Measurements from ENCODE around the gene GALNT11.

DNA sequence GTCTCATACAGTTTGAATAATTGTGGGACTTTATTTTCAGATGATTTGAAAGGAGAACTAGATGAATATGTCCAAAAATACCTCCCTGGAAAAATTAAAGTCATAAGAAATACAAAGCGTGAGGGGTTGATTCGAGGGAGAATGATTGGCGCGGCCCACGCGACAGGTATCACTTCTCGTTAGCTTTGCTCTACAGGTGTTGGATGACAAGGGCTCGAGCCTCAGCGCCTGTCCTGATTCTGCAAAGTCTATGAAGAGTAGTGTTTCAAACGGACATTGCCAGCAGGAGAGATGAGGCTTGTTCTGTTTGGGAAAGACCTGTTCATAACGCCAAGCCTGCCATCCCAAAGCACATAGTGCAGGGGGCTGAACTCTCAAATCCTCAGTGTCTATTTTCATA is 79.7 kb downstream of the GALNT11 start:
- TF ChIP-seq, protein P1, sequence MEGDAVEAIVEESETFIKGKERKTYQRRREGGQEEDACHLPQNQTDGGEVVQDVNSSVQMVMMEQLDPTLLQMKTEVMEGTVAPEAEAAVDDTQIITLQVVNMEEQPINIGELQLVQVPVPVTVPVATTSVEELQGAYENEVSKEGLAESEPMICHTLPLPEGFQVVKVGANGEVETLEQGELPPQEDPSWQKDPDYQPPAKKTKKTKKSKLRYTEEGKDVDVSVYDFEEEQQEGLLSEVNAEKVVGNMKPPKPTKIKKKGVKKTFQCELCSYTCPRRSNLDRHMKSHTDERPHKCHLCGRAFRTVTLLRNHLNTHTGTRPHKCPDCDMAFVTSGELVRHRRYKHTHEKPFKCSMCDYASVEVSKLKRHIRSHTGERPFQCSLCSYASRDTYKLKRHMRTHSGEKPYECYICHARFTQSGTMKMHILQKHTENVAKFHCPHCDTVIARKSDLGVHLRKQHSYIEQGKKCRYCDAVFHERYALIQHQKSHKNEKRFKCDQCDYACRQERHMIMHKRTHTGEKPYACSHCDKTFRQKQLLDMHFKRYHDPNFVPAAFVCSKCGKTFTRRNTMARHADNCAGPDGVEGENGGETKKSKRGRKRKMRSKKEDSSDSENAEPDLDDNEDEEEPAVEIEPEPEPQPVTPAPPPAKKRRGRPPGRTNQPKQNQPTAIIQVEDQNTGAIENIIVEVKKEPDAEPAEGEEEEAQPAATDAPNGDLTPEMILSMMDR (IDR thresholded peaks at IDR 0.05; ENCODE audit: low read depth, low read length, missing input control) = no peak
- TF ChIP-seq NR2F2 (IDR thresholded peaks at IDR 0.05) (no peak), RAD21 (IDR thresholded peaks at IDR 0.05) (no peak), GABPA (IDR thresholded peaks at IDR 0.05 in 1 of 2, conservative IDR thresholded peaks at IDR 0.05 in 1 of 2) (no peak), SP1 (IDR thresholded peaks at IDR 0.05) (no peak)
- TF ChIP-seq, protein P2, sequence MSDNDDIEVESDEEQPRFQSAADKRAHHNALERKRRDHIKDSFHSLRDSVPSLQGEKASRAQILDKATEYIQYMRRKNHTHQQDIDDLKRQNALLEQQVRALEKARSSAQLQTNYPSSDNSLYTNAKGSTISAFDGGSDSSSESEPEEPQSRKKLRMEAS (IDR thresholded peaks at IDR 0.05) = no peak
